Endothelial cell of umbilical vein (primary cell): ENCODE measurements around the gene C14orf180. TPM values are rescaled to one million over a fixed set of nuclear protein-coding genes. Genes with fewer than 3 reads are reported as not detected.

Experiments
- BruUV-seq: library from RNA; stranded (reverse); fragments of 400-500 nt; replicated peaks from 2 replicates; lab custom pipeline; 2021; lab: Mats Ljungman, UMichigan
- CTCF ChIA-PET: fragments of 300-600, 350-600 bp; sonication (Branson Sonifier 250); formaldehyde crosslinking; loops from one replicate; lab custom pipeline; 2021; ENCODE audit warnings: antibody characterized with exemption, inconsistent platforms; lab: Charles Lee
- POLR2A ChIA-PET: fragments of 300-600, 350-600 bp; sonication (Branson Sonifier 250); formaldehyde crosslinking; loops from one replicate; lab custom pipeline; 2021; ENCODE audit warnings: antibody characterized with exemption, inconsistent platforms; lab: Charles Lee
- DNase-seq: peaks from one replicate; pipeline ENCODE4 v3.0.0-alpha.2; 2011; ENCODE audit warnings: low read depth, low spot score
- FAIRE-seq: peaks from 2 replicates; lab custom pipeline; 2011; peaks lifted over from hg19 to GRCh38; lab: Jason Lieb, UNC
- H2AFZ ChIP-seq: 2 replicates; pipeline ENCODE4 v1.6.0; 2012; ENCODE audit warnings: low read depth, low read length, control low read depth, inconsistent platforms
- H3K27ac ChIP-seq: 2 replicates; pipeline ENCODE4 v1.5.1; 2011; ENCODE audit warnings: low read depth, mild to moderate bottlenecking, control low read depth, low read length, moderate library complexity; ENCODE audit not compliant: insufficient read depth
- H3K27me3 ChIP-seq, 2 experiments: 2 replicates each; pipeline versions ENCODE4 v1.6.0 to v1.6.1; 2011; ENCODE audit warnings: low read length in 2 of 2, mixed read lengths in 1 of 2; ENCODE audit not compliant: control insufficient read depth in 2 of 2, insufficient read depth in 2 of 2
- H3K36me3 ChIP-seq, 2 experiments: 2 replicates in 1 of 2; 3 replicates in 1 of 2; pipeline ENCODE4 v1.5.1; 2011; ENCODE audit warnings: low read length in 2 of 2, mild to moderate bottlenecking in 1 of 2, moderate library complexity in 1 of 2; ENCODE audit not compliant: control insufficient read depth in 2 of 2, insufficient read depth in 2 of 2; ENCODE audit errors: extremely low read depth in 1 of 2
- H3K4me1 ChIP-seq: 3 replicates; pipeline ENCODE4 v1.5.1; 2011; ENCODE audit warnings: mild to moderate bottlenecking, low read length; ENCODE audit not compliant: control insufficient read depth, insufficient read depth; ENCODE audit errors: extremely low read depth
- H3K4me2 ChIP-seq: 2 replicates; pipeline ENCODE4 v1.6.1; 2011; ENCODE audit warnings: low read length, control low read depth, mixed read lengths; ENCODE audit not compliant: insufficient read depth
- H3K4me3 ChIP-seq, 3 experiments: fragments of 200-600 bp in 1 of 3; sonication (generic), shearing (Covaris generic) in 1 of 3; replicated peaks in 1 of 3; 2 replicates each; pipeline ENCODE4 v1.5.1; 2011 to 2016; ENCODE audit warnings: control low read depth in 3 of 3, low read length in 3 of 3, mild to moderate bottlenecking in 2 of 3, inconsistent platforms in 1 of 3, low read depth in 1 of 3, moderate library complexity in 1 of 3; ENCODE audit not compliant: insufficient read depth in 1 of 3
- H3K79me2 ChIP-seq: 2 replicates; pipeline ENCODE4 v1.6.0; 2012; ENCODE audit warnings: low read length, inconsistent platforms; ENCODE audit not compliant: control insufficient read depth, insufficient read depth
- H3K9ac ChIP-seq: replicated peaks from 2 replicates; pipeline ENCODE3; 2011; ENCODE audit warnings: low read length, control low read depth; ENCODE audit not compliant: insufficient read depth; ENCODE audit errors: extremely low read depth
- H3K9me1 ChIP-seq: replicated peaks from 3 replicates; pipeline ENCODE4 v1.6.0; 2011; ENCODE audit warnings: mild to moderate bottlenecking, low read length; ENCODE audit not compliant: control insufficient read depth, insufficient read depth; ENCODE audit errors: extremely low read depth
- H3K9me3 ChIP-seq: replicated peaks from 2 replicates; pipeline ENCODE4 v1.5.1; 2012; ENCODE audit warnings: low read length, inconsistent platforms; ENCODE audit not compliant: control insufficient read depth, insufficient read depth
- H4K20me1 ChIP-seq: replicated peaks from 2 replicates; pipeline ENCODE3; 2011; ENCODE audit warnings: mild to moderate bottlenecking, low read length; ENCODE audit not compliant: control insufficient read depth, insufficient read depth; ENCODE audit errors: extremely low read depth
- CTCF ChIP-seq, 2 donors: IDR thresholded peaks; 1 replicate in 1 of 2; 2 replicates in 1 of 2; pipeline ENCODE4 v1.5.1; 2011; ENCODE audit warnings: low read length in 2 of 2, mild to moderate bottlenecking in 2 of 2, moderate library complexity in 2 of 2, control low read depth in 1 of 2, inconsistent platforms in 1 of 2, low read depth in 1 of 2; ENCODE audit not compliant: insufficient read depth in 1 of 2; ENCODE audit errors: extremely low read depth in 1 of 2
- EZH2 ChIP-seq: IDR thresholded peaks from 2 replicates; pipeline ENCODE4 v1.6.1; 2012; ENCODE audit warnings: borderline replicate concordance, low read depth, mild to moderate bottlenecking, moderate library complexity, low read length, inconsistent platforms; ENCODE audit not compliant: severe bottlenecking
- FOS ChIP-seq: IDR thresholded peaks from 2 replicates; pipeline ENCODE4 v1.6.1; 2011; ENCODE audit warnings: mild to moderate bottlenecking, low read length, moderate library complexity, borderline replicate concordance; ENCODE audit not compliant: insufficient read depth
- GATA2 ChIP-seq: IDR thresholded peaks from 2 replicates; pipeline ENCODE4 v1.7.0; 2011; ENCODE audit warnings: low read depth, mild to moderate bottlenecking, moderate library complexity, mixed read lengths, low read length; ENCODE audit not compliant: insufficient read length, insufficient read depth
- MAX ChIP-seq: IDR thresholded peaks from 2 replicates; pipeline ENCODE4 v1.6.1; 2011; ENCODE audit not compliant: insufficient read depth, insufficient read length
- MYC ChIP-seq: IDR thresholded peaks from one replicate; pipeline ENCODE4 v1.6.1; 2011; ENCODE audit warnings: mild to moderate bottlenecking, low read depth, low read length
- POLR2A ChIP-seq: IDR thresholded peaks from 2 replicates; pipeline ENCODE4 v1.6.1; 2012; ENCODE audit warnings: low read depth, mild to moderate bottlenecking, control low read depth, low read length
- POLR2AphosphoS5 ChIP-seq: IDR thresholded peaks from 2 replicates; pipeline ENCODE4 v1.6.1; 2012; ENCODE audit warnings: low read depth, mild to moderate bottlenecking, control low read depth, low read length, moderate library complexity; ENCODE audit not compliant: insufficient read depth
- dilution Hi-C: fragments of 300-500 bp; cut with MboI; formaldehyde crosslinking; loops from one replicate; pipeline ENCODE4 v1.15.0; 2019; ENCODE audit warnings: low sequenced_read_pairs; ENCODE audit not compliant: extremely low pct_ligation_motif_present
- intact Hi-C: fragments of 100-400 bp; cut with micrococcal nuclease; formaldehyde crosslinking; loops from one replicate; pipeline ENCODE4 v1.10.0; 2022
- polyA plus RNA-seq, 4 experiments: library from polyadenylated mRNA; depleted of rRNA in 3 of 4; stranded (reverse) in 3 of 4; unstranded in 1 of 4; fragments of >200 nt; gene quantifications; 2 replicates each; pipeline versions ENCODE4 v1.2.1 to v1.2.3, GENCODE V29; 2011 to 2012; ENCODE audit warnings: missing spikeins in 1 of 4
- total RNA-seq: library from RNA; stranded (reverse); gene quantifications from 2 replicates; pipeline ENCODE4 v1.2.3, GENCODE V29; 2021

C14orf180 gene
- total and polyA plus RNA-seq, 2 donors (not counting 3 experiments of a cell fraction or from before 2014, with no cell fraction given) = not detected

GRCh38 chr14:104562606-104563005 is 17.0 kb upstream of the C14orf180 start:
- Histone ChIP-seq H3K4me3 (no peak overlapping the region), H2AFZ (no peak overlapping the region), H3K9me1 (no peaks in the 10 kb centered on the region), H3K9me3 (no peaks in the 10 kb centered on the region), H3K4me1 (no peaks in the 10 kb centered on the region), H3K27ac (no peak overlapping the region), H3K27me3 (no peaks in the 10 kb centered on the region), H3K4me2 (no peak overlapping the region), H3K9ac (no peak overlapping the region), H3K36me3 (no peaks in the 10 kb centered on the region), H3K79me2 (no peaks in the 10 kb centered on the region), H4K20me1 (no peaks in the 10 kb centered on the region)
- dilution Hi-C loops = no loop called here
- POLR2A ChIA-PET = no interaction called here
- no peak for TF ChIP-seq POLR2A
- BruUV-seq = no TSS peak
- no peak for FAIRE-seq
- no peak for DNase-seq
- CTCF ChIA-PET = interaction anchor here (0.8 to 5.1 kb wide), 5 partner anchors 53 to 485 kb away, joined by 3 to 66 read pairs (median 5); no protein-coding TSS in a partner anchor
- intact Hi-C loops = no loop called here

- no peak for DNase-seq
- dilution Hi-C loops (no loop called here), intact Hi-C loops (no loop called here)
- no peak for TF ChIP-seq MYC
- TF ChIP-seq EZH2 = no peak
- TF ChIP-seq CTCF (IDR thresholded peaks at IDR 0.05; ENCODE audit: extremely low read depth in 1 of 2, insufficient read depth in 1 of 2, low read depth in 1 of 2, low read length in 2 of 2) = no peak
- TF ChIP-seq FOS = no peak
- TF ChIP-seq MAX = no peak
- TF ChIP-seq POLR2A = no peak
- TF ChIP-seq POLR2AphosphoS5 = no peak
- no peak for TF ChIP-seq GATA2
- no peak overlapping the region for H2AFZ ChIP-seq
- no peaks in the 10 kb centered on the region for H3K9me3 ChIP-seq
- no peaks in the 10 kb centered on the region for H3K9me1 ChIP-seq
- FAIRE-seq = no peak
- no peaks in the 10 kb centered on the region for H3K4me1 ChIP-seq
- H3K27ac ChIP-seq = no peak overlapping the region
- H3K4me2 ChIP-seq = no peak overlapping the region
- H3K4me3 ChIP-seq = no peak overlapping the region
- H3K27me3 ChIP-seq = no peaks in the 10 kb centered on the region
- H3K36me3 ChIP-seq = no peaks in the 10 kb centered on the region
- H4K20me1 ChIP-seq = no peaks in the 10 kb centered on the region
- POLR2A ChIA-PET = no interaction called here
- no peak overlapping the region for H3K9ac ChIP-seq
- H3K79me2 ChIP-seq = no peaks in the 10 kb centered on the region
- BruUV-seq = no TSS peak
- CTCF ChIA-PET = interaction anchor here (1.3 to 5.1 kb wide), 8 partner anchors 10 to 485 kb away, joined by 3 to 132 read pairs (median 22); no protein-coding TSS in a partner anchor
These were observed 16.3 kb upstream of the C14orf180 start for GRCh38 chr14:104563191-104563741.
